ENCODE results near the gene UCHL5.

UCHL5 gene

DNA sequence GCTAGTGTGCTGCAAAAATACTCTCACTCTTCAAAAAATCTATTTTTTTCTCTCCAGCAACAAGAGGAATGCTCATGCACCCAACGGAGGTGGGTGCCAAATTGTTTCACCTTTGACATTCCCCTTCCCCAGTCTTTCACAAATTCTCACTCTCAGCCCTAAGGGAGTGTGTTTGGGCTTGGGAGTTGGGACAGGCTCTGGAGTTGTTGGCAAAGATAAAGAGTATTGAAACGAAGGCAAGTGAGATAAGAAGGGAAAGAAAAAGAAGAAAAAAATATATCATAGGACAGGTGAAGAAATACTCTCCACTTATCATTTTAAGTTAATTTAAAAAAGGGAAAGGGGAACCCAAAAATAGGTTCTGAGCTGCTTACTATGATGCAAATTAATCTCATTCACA is 82.6 kb downstream of the UCHL5 start:
- no peaks in the 10 kb centered on the region for H3K9me3 ChIP-seq (ENCODE audit: control insufficient read depth, low read depth, low read length)
- H3K4me3 ChIP-seq (ENCODE audit: low read length), result no peak overlapping the region
- no peaks in the 10 kb centered on the region for H3K27me3 ChIP-seq (ENCODE audit: control insufficient read depth, insufficient read depth, low read length)
- H3K9ac ChIP-seq (ENCODE audit: low read length), result no peak overlapping the region
- no peaks in the 10 kb centered on the region for H3K36me3 ChIP-seq (ENCODE audit: control insufficient read depth, low read depth, low read length)
- no peak overlapping the region for H3K27ac ChIP-seq (ENCODE audit: low read length)
- H3K4me1 ChIP-seq (ENCODE audit: control insufficient read depth, low read depth, low read length), result peaks cover 13% of the 10 kb centered on the region

DNA sequence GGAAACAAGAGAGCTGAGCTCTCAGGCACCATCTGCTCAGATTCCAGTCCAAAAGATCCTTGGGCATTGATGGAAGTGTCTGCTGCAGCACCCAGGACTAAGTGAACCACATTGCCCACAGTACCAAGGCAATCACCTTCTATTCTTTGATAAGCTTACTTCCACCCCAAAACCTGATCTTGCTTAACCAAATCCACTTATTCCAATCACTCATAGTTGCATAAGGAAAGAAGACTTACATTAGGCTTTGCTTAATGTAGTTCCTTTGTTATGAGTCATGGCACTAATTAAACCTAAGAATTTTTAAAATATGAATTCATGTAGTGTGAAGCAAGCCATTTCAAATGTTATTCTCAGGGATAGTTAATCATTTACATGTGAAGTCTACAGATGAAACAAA is 84.5 kb downstream of the UCHL5 start:
- H3K27ac ChIP-seq (ENCODE audit: low read length), result no peak overlapping the region
- no peak overlapping the region for H3K4me3 ChIP-seq (ENCODE audit: low read length)
- H3K4me1 ChIP-seq (ENCODE audit: control insufficient read depth, low read depth, low read length), result peaks cover 13% of the 10 kb centered on the region
- H3K27me3 ChIP-seq (ENCODE audit: control insufficient read depth, insufficient read depth, low read length), result no peaks in the 10 kb centered on the region
- no peaks in the 10 kb centered on the region for H3K9me3 ChIP-seq (ENCODE audit: control insufficient read depth, low read depth, low read length)
- no peaks in the 10 kb centered on the region for H3K36me3 ChIP-seq (ENCODE audit: control insufficient read depth, low read depth, low read length)
- H3K9ac ChIP-seq (ENCODE audit: low read length), result no peak overlapping the region

DNA sequence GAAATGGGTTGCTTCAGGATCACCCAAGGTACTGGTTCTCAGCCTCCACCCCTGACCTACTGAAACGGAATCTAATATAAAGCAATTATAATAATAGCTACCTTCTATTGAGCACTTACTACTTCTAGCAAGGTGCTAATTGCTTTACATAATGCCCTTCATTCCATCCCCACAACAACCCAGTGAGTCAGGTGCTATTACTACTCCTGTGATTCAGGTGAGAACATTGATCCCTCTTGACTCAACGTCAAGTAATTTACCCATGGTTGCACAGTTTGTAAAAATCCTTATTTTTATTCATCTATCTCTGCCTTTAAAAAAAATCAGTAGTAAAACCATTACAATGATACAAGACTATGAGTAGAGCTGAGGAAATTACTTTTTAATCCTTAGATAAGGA is 85.2 kb downstream of the UCHL5 start:
- Histone ChIP-seq H3K9me3 (ENCODE audit: control insufficient read depth, low read depth, low read length) (no peaks in the 10 kb centered on the region), H3K27ac (ENCODE audit: low read length) (no peak overlapping the region), H3K27me3 (ENCODE audit: control insufficient read depth, insufficient read depth, low read length) (no peaks in the 10 kb centered on the region), H3K36me3 (ENCODE audit: control insufficient read depth, low read depth, low read length) (no peaks in the 10 kb centered on the region), H3K4me1 (ENCODE audit: control insufficient read depth, low read depth, low read length) (peaks cover 13% of the 10 kb centered on the region), H3K9ac (ENCODE audit: low read length) (no peak overlapping the region), H3K4me3 (ENCODE audit: low read length) (no peak overlapping the region)

DNA sequence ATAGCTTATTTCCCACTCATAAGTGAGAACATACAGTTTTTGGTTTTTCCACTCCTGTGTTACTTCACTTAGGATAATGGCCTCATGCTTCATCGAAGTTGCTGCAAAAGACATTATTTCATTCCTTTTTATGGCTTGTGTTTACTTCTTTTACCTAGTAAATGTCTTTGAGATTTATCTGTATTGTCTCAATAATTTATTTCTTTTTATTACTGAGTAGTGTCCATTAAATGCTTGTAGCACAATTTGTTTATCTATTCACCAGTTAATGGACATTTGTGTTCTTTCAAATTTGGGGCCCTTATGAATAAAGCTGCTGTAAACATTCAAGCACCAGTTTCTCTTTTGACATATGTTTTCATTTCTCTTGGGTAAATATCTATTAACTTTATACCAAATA is 86.0 kb downstream of the UCHL5 start:
- Histone ChIP-seq H3K36me3 (ENCODE audit: control insufficient read depth, low read depth, low read length) (no peaks in the 10 kb centered on the region), H3K27ac (ENCODE audit: low read length) (no peak overlapping the region), H3K9ac (ENCODE audit: low read length) (no peak overlapping the region), H3K27me3 (ENCODE audit: control insufficient read depth, insufficient read depth, low read length) (no peaks in the 10 kb centered on the region), H3K9me3 (ENCODE audit: control insufficient read depth, low read depth, low read length) (no peaks in the 10 kb centered on the region), H3K4me3 (ENCODE audit: low read length) (no peak overlapping the region), H3K4me1 (ENCODE audit: control insufficient read depth, low read depth, low read length) (peaks cover 10% of the 10 kb centered on the region)

DNA sequence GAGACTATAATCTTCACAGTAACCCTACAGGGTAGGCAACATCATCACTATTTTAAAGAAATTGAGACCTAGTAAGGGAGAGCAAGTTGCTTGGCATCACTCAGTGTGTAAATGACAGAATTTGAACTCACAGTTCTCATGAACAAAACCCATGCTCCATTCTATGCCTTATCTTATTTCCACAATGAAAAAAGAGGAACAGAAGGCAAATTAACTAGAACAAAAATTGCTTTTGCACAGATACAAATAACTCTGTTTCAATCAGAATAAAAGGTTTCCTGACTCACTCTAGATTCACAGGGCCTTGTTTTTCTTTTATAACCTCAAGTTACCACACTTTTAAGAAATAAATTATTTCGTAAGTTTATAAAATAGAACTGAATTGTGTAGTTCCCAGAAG is 90.1 kb downstream of the UCHL5 start:
- no peak overlapping the region for H3K4me3 ChIP-seq (ENCODE audit: low read length)
- H3K4me1 ChIP-seq (ENCODE audit: control insufficient read depth, low read depth, low read length), result no peaks in the 10 kb centered on the region
- H3K9ac ChIP-seq (ENCODE audit: low read length), result no peak overlapping the region
- H3K27ac ChIP-seq (ENCODE audit: low read length), result no peak overlapping the region
- H3K27me3 ChIP-seq (ENCODE audit: control insufficient read depth, insufficient read depth, low read length), result no peaks in the 10 kb centered on the region
- no peaks in the 10 kb centered on the region for H3K9me3 ChIP-seq (ENCODE audit: control insufficient read depth, low read depth, low read length)
- no peaks in the 10 kb centered on the region for H3K36me3 ChIP-seq (ENCODE audit: control insufficient read depth, low read depth, low read length)

DNA sequence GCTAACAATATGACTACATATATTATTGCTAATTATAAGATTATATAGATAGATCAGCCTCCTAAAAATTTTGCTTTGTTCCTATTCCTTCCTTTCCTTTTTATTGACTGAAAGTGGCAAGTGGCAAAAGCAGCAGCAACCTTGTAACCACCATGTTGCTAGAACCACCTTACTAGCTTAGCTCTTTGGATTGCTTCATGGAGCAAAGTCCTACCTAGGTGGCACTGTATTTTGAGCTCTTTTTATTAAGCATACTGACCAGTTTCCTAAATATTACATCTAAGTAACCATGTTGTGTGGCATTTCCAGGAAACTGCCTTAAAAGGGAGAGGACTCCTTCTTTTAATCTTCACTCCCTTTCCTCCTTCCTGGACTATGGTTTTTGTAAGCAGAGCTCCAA is 90.8 kb downstream of the UCHL5 start:
- Histone ChIP-seq H3K9ac (ENCODE audit: low read length) (no peak overlapping the region), H3K4me3 (ENCODE audit: low read length) (no peak overlapping the region), H3K27me3 (ENCODE audit: control insufficient read depth, insufficient read depth, low read length) (no peaks in the 10 kb centered on the region), H3K36me3 (ENCODE audit: control insufficient read depth, low read depth, low read length) (no peaks in the 10 kb centered on the region), H3K27ac (ENCODE audit: low read length) (no peak overlapping the region), H3K4me1 (ENCODE audit: control insufficient read depth, low read depth, low read length) (no peaks in the 10 kb centered on the region), H3K9me3 (ENCODE audit: control insufficient read depth, low read depth, low read length) (no peaks in the 10 kb centered on the region)

DNA sequence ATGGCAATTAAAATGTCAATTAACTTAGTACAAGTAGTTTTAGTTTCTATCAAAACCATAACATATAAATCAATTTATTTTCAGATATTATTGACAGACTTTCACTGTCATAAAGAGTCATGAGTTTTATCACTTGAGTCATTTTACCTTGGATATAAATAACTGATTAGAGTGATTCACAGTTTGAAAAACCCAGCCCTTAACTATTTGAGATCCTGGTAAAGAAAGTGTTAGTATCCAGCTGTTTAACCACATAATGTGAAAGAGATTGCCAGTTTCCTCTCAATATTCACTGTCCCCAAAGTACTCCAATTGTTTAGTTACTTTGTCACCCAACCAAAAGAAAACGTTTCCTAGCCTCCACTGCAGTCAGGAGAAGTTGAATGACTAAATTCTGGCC is 91.3 kb downstream of the UCHL5 start:
- H3K4me1 ChIP-seq (ENCODE audit: control insufficient read depth, low read depth, low read length), result no peaks in the 10 kb centered on the region
- no peak overlapping the region for H3K9ac ChIP-seq (ENCODE audit: low read length)
- no peak overlapping the region for H3K27ac ChIP-seq (ENCODE audit: low read length)
- H3K9me3 ChIP-seq (ENCODE audit: control insufficient read depth, low read depth, low read length), result no peaks in the 10 kb centered on the region
- H3K27me3 ChIP-seq (ENCODE audit: control insufficient read depth, insufficient read depth, low read length), result no peaks in the 10 kb centered on the region
- H3K4me3 ChIP-seq (ENCODE audit: low read length), result no peak overlapping the region
- H3K36me3 ChIP-seq (ENCODE audit: control insufficient read depth, low read depth, low read length), result no peaks in the 10 kb centered on the region

DNA sequence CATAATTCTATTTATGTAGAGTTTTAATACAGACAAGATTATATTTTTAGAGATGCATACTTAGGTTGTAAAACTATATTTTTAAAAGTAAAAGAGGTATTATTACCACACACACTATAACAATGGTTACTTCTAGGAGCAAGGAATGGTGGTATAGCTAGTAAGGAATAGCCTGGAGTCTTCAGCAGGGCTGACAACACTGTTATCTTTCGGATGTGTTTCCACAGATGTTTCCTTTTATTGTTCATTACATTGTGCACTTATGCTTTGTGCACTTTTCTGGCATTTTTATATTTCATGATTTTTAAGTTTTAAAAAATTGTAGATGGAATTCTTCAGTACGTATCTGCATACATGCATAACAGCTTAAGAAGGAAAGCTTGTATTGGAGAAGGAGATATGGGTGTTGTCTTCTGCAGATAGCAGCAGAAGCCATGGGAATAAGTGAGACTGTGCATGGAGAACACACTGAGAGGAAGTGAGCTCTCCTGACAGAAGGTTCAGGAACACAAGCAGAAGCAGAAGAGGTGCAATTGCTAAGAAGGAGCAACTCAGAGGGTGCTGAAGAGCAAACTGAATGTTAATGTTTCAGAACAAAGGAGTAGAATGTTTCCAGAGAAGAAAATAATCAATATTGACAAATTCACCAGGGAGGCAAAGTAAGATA is 91.8 kb downstream of the UCHL5 start:
- H3K27me3 ChIP-seq (ENCODE audit: control insufficient read depth, insufficient read depth, low read length), result no peaks in the 10 kb centered on the region
- H3K4me3 ChIP-seq (ENCODE audit: low read length), result no peak overlapping the region
- H3K27ac ChIP-seq (ENCODE audit: low read length), result no peak overlapping the region
- no peaks in the 10 kb centered on the region for H3K4me1 ChIP-seq (ENCODE audit: control insufficient read depth, low read depth, low read length)
- no peak overlapping the region for H3K9ac ChIP-seq (ENCODE audit: low read length)
- no peaks in the 10 kb centered on the region for H3K36me3 ChIP-seq (ENCODE audit: control insufficient read depth, low read depth, low read length)
- no peaks in the 10 kb centered on the region for H3K9me3 ChIP-seq (ENCODE audit: control insufficient read depth, low read depth, low read length)

DNA sequence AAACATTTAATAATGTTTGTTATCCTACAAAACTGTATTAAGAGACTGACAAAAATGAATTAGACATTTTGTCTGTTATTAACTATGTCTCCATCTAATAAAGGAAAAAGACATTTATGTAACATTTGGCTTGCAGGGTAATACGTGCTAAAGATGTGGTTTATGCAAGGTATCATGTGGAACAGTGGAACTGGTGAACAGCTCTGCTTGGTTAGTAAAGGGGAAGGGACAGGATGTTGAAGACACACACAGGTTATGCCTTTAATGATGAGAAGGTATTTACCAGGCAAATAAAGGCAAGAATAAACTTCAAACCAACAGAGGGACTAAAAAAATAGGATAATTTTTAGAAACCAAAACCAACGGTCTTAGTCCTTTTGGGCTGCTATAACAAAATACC is 93.1 kb downstream of the UCHL5 start:
- no peaks in the 10 kb centered on the region for H3K36me3 ChIP-seq (ENCODE audit: control insufficient read depth, low read depth, low read length)
- no peak overlapping the region for H3K4me3 ChIP-seq (ENCODE audit: low read length)
- H3K9ac ChIP-seq (ENCODE audit: low read length), result no peak overlapping the region
- no peaks in the 10 kb centered on the region for H3K27me3 ChIP-seq (ENCODE audit: control insufficient read depth, insufficient read depth, low read length)
- no peaks in the 10 kb centered on the region for H3K4me1 ChIP-seq (ENCODE audit: control insufficient read depth, low read depth, low read length)
- H3K9me3 ChIP-seq (ENCODE audit: control insufficient read depth, low read depth, low read length), result no peaks in the 10 kb centered on the region
- no peak overlapping the region for H3K27ac ChIP-seq (ENCODE audit: low read length)

DNA sequence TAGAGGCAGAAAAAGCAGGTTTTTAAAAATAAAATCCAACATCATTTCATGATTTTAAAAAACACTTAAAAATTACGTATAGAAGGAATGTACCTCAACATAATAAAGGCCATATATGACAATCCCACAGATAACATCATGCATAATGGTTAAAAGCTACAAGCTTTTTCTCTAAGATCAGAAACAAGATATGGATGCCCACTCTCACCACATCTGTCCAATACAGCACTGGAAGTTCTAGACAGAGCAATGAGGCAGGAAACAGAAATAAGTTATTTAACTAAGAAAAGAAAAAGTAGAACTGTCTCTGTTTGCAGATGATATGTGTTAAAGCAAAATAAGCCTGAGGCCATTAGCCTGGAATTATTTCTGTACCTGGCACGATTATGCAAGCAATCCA is 96.3 kb downstream of the UCHL5 start:
- no peaks in the 10 kb centered on the region for H3K9me3 ChIP-seq (ENCODE audit: control insufficient read depth, low read depth, low read length)
- no peaks in the 10 kb centered on the region for H3K36me3 ChIP-seq (ENCODE audit: control insufficient read depth, low read depth, low read length)
- H3K27ac ChIP-seq (ENCODE audit: low read length), result no peak overlapping the region
- H3K4me1 ChIP-seq (ENCODE audit: control insufficient read depth, low read depth, low read length), result no peaks in the 10 kb centered on the region
- H3K9ac ChIP-seq (ENCODE audit: low read length), result no peak overlapping the region
- no peaks in the 10 kb centered on the region for H3K27me3 ChIP-seq (ENCODE audit: control insufficient read depth, insufficient read depth, low read length)
- no peak overlapping the region for H3K4me3 ChIP-seq (ENCODE audit: low read length)
